GM12878 (cell line): ENCODE measurements around the gene MAMLD1. TPM values are rescaled to one million over a fixed set of nuclear protein-coding genes. Genes with fewer than 3 reads are reported as not detected.
A peak's percentile ranks its signal among the peaks of the same experiment; 100 is the strongest.

Experiments used
- ATAC-seq: fragments of 200-7000 bp; cut with Tn5 transposase; 3 replicates; pipeline ENCODE4 v1.9.1; 2020; ENCODE audit warnings: mild to moderate bottlenecking, moderate library complexity
- BruUV-seq: library from RNA; stranded (reverse); fragments of 400-500 nt; replicated peaks from 2 replicates; lab custom pipeline; 2021; lab: Mats Ljungman, UMichigan
- CTCF ChIA-PET: fragments of 300-600 bp; sonication (Branson Sonifier 250); formaldehyde crosslinking; extraction: SDS; loops from one replicate; lab custom pipeline; 2021; ENCODE audit warnings: inconsistent platforms; lab: Yijun Ruan, JAX
- POLR2A ChIA-PET: fragments of 350-600 bp; formaldehyde crosslinking; extraction: SDS; loops from one replicate; lab custom pipeline; 2021; ENCODE audit warnings: inconsistent platforms; lab: Charles Lee
- RAD21 ChIA-PET: fragments of 300-600 bp; sonication (Branson Sonifier 250); formaldehyde crosslinking; loops from one replicate; lab custom pipeline; 2023; ENCODE audit warnings: antibody characterized with exemption; ENCODE audit not compliant: unreplicated experiment; lab: Charles Lee
- SMC1A ChIA-PET: fragments of 300-600 bp; sonication (Branson Sonifier 250); formaldehyde crosslinking; loops from one replicate; lab custom pipeline; 2023; ENCODE audit not compliant: unreplicated experiment, uncharacterized antibody; lab: Charles Lee
- DNase-seq: peaks from one replicate; pipeline ENCODE4 v3.0.0-alpha.2; 2011; ENCODE audit warnings: low read depth, low spot score
- FAIRE-seq: peaks from 3 replicates; lab custom pipeline; 2011; peaks lifted over from hg19 to GRCh38; lab: Jason Lieb, UNC
- H2AFZ ChIP-seq: 2 replicates; pipeline ENCODE4 v1.6.0; 2011; ENCODE audit warnings: low read depth, low read length, control low read depth; ENCODE audit not compliant: control insufficient read depth
- H3K27ac ChIP-seq: 2 replicates; pipeline ENCODE4 v1.5.1; 2011; ENCODE audit warnings: control low read depth; ENCODE audit not compliant: control insufficient read depth, insufficient read depth
- H3K27me3 ChIP-seq, 2 experiments: replicated peaks in 1 of 2; 2 replicates each; pipeline versions ENCODE4 v1.6.0 to v1.6.1; 2011; ENCODE audit warnings: low read length in 1 of 2; ENCODE audit not compliant: control insufficient read depth in 2 of 2, insufficient read depth in 2 of 2
- H3K36me3 ChIP-seq, 2 experiments: 2 replicates each; pipeline ENCODE4 v1.5.1; 2011; ENCODE audit warnings: low read length in 1 of 2; ENCODE audit not compliant: control insufficient read depth in 2 of 2, insufficient read depth in 2 of 2
- H3K4me1 ChIP-seq: 2 replicates; pipeline ENCODE4 v1.6.1; 2011; ENCODE audit warnings: mild to moderate bottlenecking, low read length, moderate library complexity, mixed read lengths; ENCODE audit not compliant: control insufficient read depth, insufficient read depth
- H3K4me2 ChIP-seq: 2 replicates; pipeline ENCODE4 v1.6.0; 2011; ENCODE audit warnings: control low read depth; ENCODE audit not compliant: control insufficient read depth, insufficient read depth
- H3K4me3 ChIP-seq: fragments of 200-600 bp; sonication (generic); 2 replicates; pipeline ENCODE4 v1.5.1; 2016
- H3K79me2 ChIP-seq: 2 replicates; pipeline ENCODE4 v1.6.0; 2011; ENCODE audit warnings: low read length; ENCODE audit not compliant: control insufficient read depth, insufficient read depth
- H3K9ac ChIP-seq: 2 replicates; pipeline ENCODE4 v1.8.0; 2011; ENCODE audit warnings: low read length, control low read depth, mixed read lengths; ENCODE audit not compliant: control insufficient read depth, insufficient read depth
- H3K9me3 ChIP-seq: replicated peaks from 3 replicates; pipeline ENCODE4 v1.5.1; 2011; ENCODE audit warnings: mild to moderate bottlenecking, low read length; ENCODE audit not compliant: control insufficient read depth, insufficient read depth
- H4K20me1 ChIP-seq: 2 replicates; pipeline ENCODE4 v1.6.0; 2011; ENCODE audit not compliant: control insufficient read depth, insufficient read depth
- HCFC1 ChIP-seq: fragments of 150-350 bp; IDR thresholded peaks from 2 replicates; pipeline ENCODE4 v1.6.1; 2014; ENCODE audit warnings: low read length
- WGBS: methylation state at CpG from one replicate; pipeline ENCODE4 v1.1.6; 2016; ENCODE audit warnings: low lambda C conversion rate; ENCODE audit not compliant: insufficient replicate concordance, insufficient coverage; ENCODE audit errors: missing lambda C conversion rate; 5-methylcytosine and 5-hydroxymethylcytosine counted together
- in situ Hi-C: fragments of 300-500 bp; cut with MboI; formaldehyde crosslinking; loops from 9 replicates; pipeline ENCODE4 v1.14.3; 2018; ENCODE audit warnings: mixed read lengths
- intact Hi-C: fragments of 100-400 bp; cut with micrococcal nuclease; formaldehyde crosslinking; loops from one replicate; pipeline ENCODE4 v1.14.2; 2022; ENCODE audit not compliant: unreplicated experiment
- polyA plus RNA-seq, 11 experiments: library from polyadenylated mRNA; depleted of rRNA in 4 of 11; unstranded in 6 of 11; stranded (reverse) in 5 of 11; fragments of >200 nt; fragmentation: Nextera tagmentation in 4 of 11; fragmentation: Illumina TruSeq in 1 of 11; extraction: Ambion mirVana in 4 of 11; extraction: Trizol in 1 of 11; gene quantifications; 1 replicate in 1 of 11; 2 replicates in 10 of 11; pipeline versions ENCODE4 v1.2.1 to v1.2.3, GENCODE V29; 2011 to 2016; ENCODE audit warnings: inconsistent platforms in 2 of 11, missing spikeins in 2 of 11, low read depth in 1 of 11
- total RNA-seq, 4 experiments: library from RNA; depleted of rRNA in 3 of 4; stranded (reverse); fragments of >200 nt in 3 of 4; fragmentation: Illumina TruSeq in 1 of 4; extraction: Trizol in 1 of 4; gene quantifications; 2 replicates each; pipeline versions ENCODE4 v1.2.1 to v1.2.3, GENCODE V29; 2013 to 2021
- TF ChIP-seq, protein P1 (sequence below), 3 experiments: IDR thresholded peaks in 2 of 3; conservative IDR thresholded peaks in 1 of 3; 2 replicates each; pipeline ENCODE4 v1.5.1; 2011; ENCODE audit warnings: low read depth in 3 of 3, low read length in 3 of 3, mild to moderate bottlenecking in 3 of 3, control low read depth in 2 of 3, moderate library complexity in 2 of 3, inconsistent platforms in 1 of 3, mixed read lengths in 1 of 3; ENCODE audit not compliant: control insufficient read depth in 2 of 3, insufficient read depth in 1 of 3; ENCODE audit errors: extremely low read depth in 1 of 3

The MAMLD1 gene
- total and polyA plus RNA-seq, 10 of the 15 experiments (the other 5 are each of a cell fraction or from before 2014, with no cell fraction given), result 0.03 to 0.05 TPM; not detected in 8

GRCh38 chrX:150544222-150544787 is 181.2 kb downstream of the MAMLD1 start:
- H3K9ac ChIP-seq, result no peak overlapping the region
- peaks cover 7% of the 10 kb centered on the region; the same call in 1 of the 2 replicates for H3K4me1 ChIP-seq
- TF ChIP-seq HCFC1, result no peak
- TF ChIP-seq, protein P1, sequence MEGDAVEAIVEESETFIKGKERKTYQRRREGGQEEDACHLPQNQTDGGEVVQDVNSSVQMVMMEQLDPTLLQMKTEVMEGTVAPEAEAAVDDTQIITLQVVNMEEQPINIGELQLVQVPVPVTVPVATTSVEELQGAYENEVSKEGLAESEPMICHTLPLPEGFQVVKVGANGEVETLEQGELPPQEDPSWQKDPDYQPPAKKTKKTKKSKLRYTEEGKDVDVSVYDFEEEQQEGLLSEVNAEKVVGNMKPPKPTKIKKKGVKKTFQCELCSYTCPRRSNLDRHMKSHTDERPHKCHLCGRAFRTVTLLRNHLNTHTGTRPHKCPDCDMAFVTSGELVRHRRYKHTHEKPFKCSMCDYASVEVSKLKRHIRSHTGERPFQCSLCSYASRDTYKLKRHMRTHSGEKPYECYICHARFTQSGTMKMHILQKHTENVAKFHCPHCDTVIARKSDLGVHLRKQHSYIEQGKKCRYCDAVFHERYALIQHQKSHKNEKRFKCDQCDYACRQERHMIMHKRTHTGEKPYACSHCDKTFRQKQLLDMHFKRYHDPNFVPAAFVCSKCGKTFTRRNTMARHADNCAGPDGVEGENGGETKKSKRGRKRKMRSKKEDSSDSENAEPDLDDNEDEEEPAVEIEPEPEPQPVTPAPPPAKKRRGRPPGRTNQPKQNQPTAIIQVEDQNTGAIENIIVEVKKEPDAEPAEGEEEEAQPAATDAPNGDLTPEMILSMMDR (IDR thresholded peaks at IDR 0.05 in 2 of 3, conservative IDR thresholded peaks at IDR 0.05 in 1 of 3; ENCODE audit: control insufficient read depth in 2 of 3, extremely low read depth in 1 of 3, insufficient read depth in 1 of 3, low read depth in 3 of 3, low read length in 3 of 3), result peak in 2 of 3 experiments; percentile 12 to 19; a peak in 2 of 6 replicates
- TF ChIP-seq, all 136 proteins: peak for 1
- no peak overlapping the region for H3K27ac ChIP-seq
- ChIA-PET RAD21 (interaction anchor here (1.1 to 1.5 kb wide), 4 partner anchors 14 to 66 kb away, joined by 3 to 6 read pairs (median 4); no protein-coding TSS in a partner anchor), POLR2A (interaction anchor here (1.5 to 1.8 kb wide), 2 partner anchors 24 to 27 kb away, joined by 4 to 6 read pairs; partner anchors contain the start of gene MTM1), SMC1A (interaction anchor here (0.6 to 1.6 kb wide), 8 partner anchors 11 to 173 kb away, joined by 3 to 9 read pairs (median 3); no protein-coding TSS in a partner anchor), CTCF (interaction anchor here (0.6 to 2.5 kb wide), 8 partner anchors 26 to 171 kb away, joined by 3 to 15 read pairs (median 4); no protein-coding TSS in a partner anchor)
- no peaks in the 10 kb centered on the region for H3K79me2 ChIP-seq
- DNase-seq (no peak), ATAC-seq (peak; percentile 15), FAIRE-seq (no peak)
- no peaks in the 10 kb centered on the region for H4K20me1 ChIP-seq
- no peaks in the 10 kb centered on the region for H3K9me3 ChIP-seq
- intact Hi-C loops (loop anchor here (10.0 kb wide), 1 partner anchor 170 kb away; no protein-coding TSS in a partner anchor), in situ Hi-C loops (no loop called here)
- no TSS peak for BruUV-seq
- no peak overlapping the region for H2AFZ ChIP-seq
- H3K4me2 ChIP-seq, result no peak overlapping the region
- 62% methylated on average over 11 of the region's 11 CpGs for WGBS
- no peaks in the 10 kb centered on the region; a peak in 1 of 4 replicates for H3K27me3 ChIP-seq
- H3K36me3 ChIP-seq, result no peaks in the 10 kb centered on the region
- H3K4me3 ChIP-seq, result no peak overlapping the region
